ENCODE data around the gene KIRREL3.

Gene KIRREL3

DNA sequence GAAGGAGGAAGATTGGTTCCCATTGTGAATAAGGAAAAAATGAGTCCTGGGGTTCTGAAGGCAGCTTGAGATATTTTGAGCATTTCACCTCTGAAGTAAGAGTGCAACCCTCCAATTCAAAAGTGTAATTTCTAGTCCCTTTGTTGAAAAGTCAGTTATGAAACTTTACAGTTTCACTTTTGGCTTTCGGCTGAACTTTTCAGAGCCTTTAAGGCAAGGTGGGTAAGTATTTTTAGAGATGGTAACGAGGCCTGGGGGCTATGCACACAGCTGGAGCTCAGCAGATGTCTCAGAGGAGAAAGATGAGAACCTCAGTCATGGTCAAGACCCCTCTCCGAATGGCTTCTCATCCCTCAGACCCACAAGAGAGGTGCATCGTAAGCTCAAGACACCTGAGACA is 267.6 kb downstream of the KIRREL3 start:
- no peak for DNase-seq

GRCh38 chr11:126731576-126732142 is 268.9 kb downstream of the KIRREL3 start:
- no peak for DNase-seq

DNA sequence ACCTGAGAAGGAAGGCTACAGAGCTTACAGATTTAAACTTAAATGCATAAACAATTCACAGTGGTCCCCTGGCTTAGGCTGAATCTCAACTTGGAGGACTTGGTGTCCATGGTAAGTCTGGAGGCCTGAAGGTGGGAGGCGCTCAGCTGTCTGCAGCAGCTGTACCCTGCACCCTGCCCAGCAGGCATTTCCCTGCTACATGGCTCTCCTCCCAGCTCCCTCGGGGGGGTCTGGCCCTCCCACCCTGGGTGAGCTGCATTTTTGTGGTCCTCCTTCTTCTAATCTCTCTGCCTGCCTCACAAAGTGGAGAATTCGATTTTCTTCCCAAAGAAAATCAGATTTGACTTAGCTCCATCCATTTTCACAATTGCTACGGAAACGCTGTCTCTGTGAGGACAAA is 273.2 kb downstream of the KIRREL3 start:
- no peak for DNase-seq

GRCh38 chr11:126725521-126725920 is 275.0 kb downstream of the KIRREL3 start:
- DNase-seq = no peak

DNA sequence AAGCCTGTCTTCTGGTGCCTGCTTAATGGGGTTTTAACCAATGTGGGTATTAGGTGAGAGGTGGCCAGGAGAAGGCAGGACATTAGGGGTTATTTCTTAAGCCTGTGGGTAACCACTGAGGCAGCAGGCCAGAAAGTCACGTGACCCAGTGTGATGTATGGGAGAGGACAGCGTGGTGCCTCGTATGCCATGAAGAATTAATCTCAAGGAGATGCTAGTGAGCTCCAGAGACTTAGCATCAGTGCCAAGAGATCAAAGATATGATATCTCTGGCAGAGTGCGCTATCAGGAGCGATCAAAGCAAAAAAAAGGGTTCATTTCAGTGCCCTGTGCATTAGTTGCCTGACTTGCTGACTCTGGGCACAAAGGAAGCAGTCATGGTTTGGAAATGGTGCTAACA is 275.5 kb downstream of the KIRREL3 start:
- DNase-seq = no peak

DNA sequence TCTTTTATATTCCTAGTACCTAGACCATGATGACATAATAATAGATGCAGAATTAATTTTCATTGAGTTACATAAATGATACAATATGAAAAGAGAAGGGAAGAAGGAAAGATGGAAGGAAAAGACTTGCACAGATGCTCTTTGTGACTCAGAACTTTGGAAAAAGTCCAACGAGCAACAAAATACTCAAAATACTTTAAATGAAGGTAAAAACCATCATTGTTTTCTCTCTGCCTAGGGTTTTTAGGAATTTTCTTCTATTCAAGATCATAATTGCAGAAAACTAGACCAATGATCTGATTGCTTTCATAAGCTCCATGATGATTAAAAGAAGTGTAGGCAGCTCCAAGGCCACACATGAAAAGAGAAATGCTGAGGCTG is 276.9 kb downstream of the KIRREL3 start:
- no peak for DNase-seq

DNA sequence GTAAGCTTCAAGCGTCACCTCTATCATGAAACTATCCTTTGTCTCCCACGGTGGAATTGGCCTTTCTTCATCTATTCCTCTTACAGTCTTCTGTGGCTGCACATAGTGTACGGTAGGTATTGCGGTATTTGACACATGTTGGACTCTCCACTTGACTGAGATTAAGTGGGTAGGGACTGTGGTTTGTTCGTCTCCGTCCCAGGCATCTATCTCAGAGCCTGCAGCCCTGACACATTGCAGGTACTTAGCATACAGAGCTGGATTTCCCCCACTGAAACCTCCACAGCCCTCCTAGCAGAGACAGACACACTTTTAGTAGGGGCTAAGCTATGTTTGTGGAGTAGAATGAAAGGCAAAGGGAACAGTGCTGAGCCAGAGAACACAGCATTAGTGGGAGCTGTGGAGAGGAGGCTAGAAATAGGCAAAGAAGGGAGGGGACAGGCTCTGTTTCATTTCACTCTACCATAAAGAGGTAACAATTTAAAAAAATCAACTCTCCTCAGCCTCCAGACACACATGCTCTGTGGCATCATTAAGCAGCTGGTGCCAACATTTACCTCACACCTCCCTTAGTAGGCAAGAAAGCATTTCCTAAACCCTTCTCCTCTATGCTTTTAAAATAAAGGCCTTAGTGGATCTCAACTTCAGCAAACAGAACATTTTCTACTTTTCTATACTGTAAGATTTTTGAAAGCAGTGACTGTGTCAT is 277.5 kb downstream of the KIRREL3 start:
- no peak for DNase-seq

DNA sequence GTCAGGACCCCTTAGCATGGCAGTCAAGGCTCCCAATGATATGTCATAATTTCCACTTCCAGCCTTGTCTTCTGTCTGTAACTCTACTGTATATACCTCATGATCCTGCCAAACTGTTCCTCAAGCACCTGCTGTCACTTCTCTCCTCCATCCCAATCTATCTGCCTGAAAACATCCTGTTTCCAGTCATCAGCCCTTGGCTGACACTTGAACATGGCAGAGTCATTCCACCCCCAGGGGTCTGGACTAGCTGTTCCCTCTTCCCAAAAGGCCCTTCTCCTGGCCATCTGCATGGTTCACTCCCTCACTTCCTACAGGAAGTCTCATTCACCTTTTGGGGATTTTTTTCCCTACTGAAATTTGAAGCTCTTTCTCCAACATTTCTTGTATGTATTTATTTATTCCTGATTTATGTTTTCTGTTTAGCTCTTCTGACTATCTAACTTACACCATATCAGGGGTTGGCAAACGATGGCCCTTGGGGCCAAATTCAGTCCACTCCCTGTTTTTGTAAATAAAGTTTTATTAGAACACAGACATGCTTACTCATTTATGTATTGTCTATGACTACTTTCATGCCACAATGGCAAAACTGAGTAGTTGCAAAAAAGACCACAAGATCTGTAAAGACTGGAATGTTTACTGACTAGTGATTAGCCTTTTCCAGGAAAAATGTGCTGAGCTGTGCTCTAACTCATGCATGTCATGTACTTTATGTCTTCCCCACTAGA is 278.4 kb downstream of the KIRREL3 start:
- no peak for DNase-seq

DNA sequence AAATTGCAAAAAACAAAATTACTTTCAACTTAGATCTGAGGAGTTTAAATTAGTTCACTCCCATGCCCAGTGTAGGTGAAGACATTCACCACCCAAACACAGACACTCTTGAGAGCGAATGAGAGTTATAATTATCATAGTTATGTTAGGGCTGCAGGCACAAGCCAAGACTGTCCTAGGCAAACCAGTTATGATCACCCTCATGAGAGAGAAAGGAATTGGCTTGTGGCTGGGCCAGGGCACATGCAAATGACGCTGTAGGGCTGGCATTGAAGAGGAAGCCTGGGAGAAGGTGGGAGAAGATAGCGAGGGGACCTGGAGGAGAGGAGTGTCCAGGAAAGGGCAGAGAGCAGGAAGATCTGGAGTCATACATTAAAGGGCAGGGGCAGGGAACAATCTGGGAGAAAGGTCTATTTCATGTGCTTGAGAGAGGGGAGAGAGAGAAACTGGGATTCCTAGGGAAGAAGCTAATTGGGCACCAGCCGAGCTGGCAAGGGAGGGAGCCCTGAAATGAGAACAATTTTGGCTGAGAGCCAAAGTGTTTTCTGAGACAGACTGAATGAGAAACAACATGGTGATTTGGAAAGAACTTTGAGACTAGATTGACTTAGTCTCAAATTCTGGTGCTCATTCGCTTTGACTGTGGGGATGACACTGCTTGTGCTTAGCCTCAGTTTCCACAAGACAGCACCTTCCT is 279.9 kb downstream of the KIRREL3 start:
- DNase-seq = no peak

- no peak for DNase-seq
Measured at GRCh38 chr11:126719740-126720139, 280.8 kb downstream of the KIRREL3 start.

- peak; percentile 71 for DNase-seq
Measured at GRCh38 chr11:126718276-126718675, 282.3 kb downstream of the KIRREL3 start.

DNA sequence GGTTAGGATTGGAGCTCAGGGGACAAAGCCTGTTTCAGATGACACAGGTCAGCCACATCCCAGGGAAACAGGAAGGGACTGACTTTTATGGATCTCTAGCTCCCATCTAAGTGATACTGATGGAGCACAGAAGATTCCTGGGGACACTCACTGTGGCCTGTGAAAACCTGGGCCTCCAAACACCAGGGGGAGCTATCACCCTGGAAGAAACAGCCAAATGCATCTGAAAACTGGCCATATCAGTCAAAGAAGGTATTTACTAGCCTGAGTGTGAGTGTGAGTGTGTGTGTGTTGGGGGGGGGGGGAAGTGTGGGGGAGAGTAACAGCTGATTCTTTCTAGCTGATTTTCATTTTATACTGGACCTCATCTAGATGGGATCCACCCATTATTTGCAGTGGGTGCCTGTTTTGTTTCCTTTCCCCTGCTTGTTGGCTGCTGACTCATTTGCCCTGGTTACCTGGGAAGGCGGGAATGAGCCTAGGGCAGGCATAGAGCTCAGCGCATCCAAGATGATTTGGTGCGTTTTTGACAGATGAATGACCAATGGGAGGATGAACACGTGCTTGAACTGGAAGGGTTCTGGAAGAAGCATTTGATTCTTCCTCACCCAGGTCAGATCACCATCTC is 284.0 kb downstream of the KIRREL3 start:
- peak; percentile 75 for DNase-seq

DNA sequence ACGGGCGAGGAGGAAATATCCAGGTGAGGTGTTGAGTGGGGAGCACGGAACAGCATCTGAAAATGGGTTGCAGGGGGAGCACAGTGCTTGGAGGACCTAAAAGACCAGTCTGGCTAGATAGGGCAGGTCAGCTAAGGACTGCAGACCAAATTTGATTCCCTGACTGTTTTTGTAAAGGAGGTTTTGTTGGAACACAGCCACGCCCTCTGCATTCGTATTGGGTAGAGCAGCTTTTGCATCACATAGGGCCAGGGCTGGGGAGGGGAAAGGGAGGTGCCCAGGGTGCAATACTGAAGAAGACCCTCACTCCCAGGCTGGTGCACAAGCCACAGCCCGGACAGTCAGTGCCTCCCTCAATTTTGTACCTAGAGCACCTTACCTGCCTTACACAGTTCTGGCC is 286.8 kb downstream of the KIRREL3 start:
- DNase-seq = no peak

DNA sequence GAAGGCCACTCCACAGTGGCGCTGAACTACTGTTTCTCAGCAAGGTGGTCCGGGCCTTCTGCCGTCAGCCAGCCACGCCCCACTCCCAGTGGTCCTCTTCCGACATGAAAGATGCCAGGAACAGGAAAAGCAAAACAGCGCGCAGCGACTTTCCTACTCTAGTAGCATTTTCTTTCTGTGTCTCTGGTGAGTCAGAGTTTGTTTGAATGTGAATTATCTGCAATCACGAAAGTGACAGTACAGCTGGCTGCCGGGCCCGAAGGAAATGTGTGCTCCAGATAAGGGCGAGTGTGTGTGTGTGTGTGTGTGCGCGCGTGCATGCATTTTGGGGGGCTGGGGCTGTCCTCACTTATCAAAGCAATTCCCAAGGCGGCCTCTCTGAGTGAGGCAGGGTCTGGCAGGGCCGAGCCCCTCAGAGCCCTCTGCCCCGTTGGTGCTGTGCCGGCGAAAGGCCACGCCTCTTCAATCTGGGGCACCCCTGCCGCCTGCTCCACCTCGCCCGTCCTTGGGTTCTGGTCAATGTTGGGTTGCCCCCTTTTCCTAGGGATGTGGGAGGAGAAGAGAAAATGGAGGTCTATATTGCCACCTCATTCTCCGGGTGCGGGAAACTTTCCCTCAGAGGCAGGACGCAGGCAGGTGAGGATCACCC is 288.5 kb downstream of the KIRREL3 start:
- no peak for DNase-seq

DNA sequence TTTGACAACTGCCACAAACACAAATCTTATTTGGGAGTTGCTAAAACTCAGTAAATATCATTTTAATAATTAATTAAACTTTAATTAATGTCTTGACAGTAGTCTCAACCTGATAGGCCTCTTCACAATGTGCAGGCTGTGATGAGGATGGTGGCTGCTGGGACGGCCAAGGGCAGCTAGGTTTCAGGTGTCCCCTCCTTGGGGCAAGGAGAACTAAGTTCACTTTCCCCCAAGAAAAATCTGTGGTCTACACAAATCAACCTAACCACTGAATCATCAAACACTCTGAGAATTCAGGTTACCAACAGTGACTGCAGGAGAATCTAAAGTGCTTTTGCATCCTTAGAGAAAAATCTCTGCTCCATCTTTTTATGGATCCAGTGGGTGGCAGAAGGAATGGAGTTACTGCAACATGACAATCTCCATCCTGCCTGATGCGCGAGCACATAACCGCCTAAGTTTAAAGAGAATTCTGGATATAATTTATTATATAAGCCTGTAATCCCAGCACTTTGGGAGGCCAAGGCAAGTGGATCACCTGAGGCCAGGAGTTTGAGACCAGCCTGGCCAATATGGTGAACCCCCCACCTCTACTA is 289.7 kb downstream of the KIRREL3 start:
- DNase-seq = no peak

GRCh38 chr11:126707498-126707897 is 293.1 kb downstream of the KIRREL3 start:
- DNase-seq = no peak

- DNase-seq = no peak
Measured at GRCh38 chr11:126704096-126704495, 296.5 kb downstream of the KIRREL3 start.

DNA sequence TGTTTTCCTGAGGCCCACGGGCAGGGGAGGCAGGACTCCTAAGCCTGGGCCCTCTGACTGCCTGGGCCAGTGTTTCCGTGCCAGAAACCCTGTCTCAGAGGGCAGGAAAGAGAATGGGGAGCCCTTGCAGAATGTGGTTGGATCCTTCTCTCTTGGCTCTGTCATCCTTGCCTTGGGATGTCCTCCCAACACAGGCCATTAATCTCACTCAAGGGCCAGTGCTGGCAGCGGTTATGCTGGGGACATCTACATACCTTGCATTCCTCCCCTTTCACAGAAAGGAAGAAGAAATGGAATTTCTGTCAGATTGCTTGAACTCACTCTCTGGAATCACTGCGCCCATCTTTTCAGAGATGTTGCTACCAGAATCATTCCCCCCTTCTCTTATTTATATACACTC is 296.9 kb downstream of the KIRREL3 start:
- peak; percentile 65 for DNase-seq

DNA sequence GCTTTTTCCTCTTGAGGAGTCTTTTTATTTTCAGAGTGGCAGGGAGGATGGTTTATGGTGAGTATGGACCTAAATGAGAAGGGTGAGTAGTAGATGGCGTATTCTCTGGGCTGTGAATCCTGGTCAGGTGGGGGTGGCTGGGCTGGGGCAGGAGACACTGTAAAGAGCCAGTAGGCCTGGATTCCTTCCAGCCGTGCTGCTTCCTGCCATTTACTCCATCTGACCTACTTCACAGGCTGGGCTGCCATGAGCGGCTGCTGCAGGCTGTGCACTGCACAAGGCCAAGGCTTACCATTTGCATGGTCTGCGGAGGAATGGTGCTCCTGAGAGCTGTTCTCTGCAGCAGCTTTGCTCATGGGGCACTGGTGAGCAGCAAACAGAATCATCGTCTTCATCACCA is 297.6 kb downstream of the KIRREL3 start:
- peak; percentile 77 for DNase-seq

GRCh38 chr11:126702165-126702720 is 298.3 kb downstream of the KIRREL3 start:
- DNase-seq = no peak

DNA sequence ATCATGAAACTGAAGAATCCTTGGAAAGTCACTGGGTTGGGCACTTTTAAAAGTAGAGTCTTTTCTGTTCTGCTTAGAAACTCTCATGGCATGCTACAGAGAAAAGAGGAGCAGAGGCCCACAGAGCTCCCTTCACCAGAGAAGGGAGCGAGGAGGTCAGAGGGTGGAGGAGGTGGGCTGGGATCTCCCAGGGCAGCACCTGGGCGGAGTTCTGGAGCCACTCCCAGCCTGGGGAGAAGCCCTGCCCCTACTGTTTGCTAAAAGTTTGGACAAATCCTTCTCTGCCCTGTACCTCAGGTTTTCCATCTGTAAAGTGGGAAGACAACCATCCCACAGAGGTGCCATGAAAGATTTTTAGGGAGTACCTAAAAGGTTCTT is 299.1 kb downstream of the KIRREL3 start:
- DNase-seq = no peak

All from islet precursor cell (in vitro differentiated cells).